ENCODE results near the gene GRM8. TPM values are rescaled to one million over a fixed set of nuclear protein-coding genes. Genes with fewer than 3 reads are reported as not detected.

Gene GRM8
- total and polyA plus RNA-seq, 9 of the 15 experiments (the other 6 are each of a cell fraction or from before 2014, with no cell fraction given) = 0.13 TPM; not detected in 7

DNA sequence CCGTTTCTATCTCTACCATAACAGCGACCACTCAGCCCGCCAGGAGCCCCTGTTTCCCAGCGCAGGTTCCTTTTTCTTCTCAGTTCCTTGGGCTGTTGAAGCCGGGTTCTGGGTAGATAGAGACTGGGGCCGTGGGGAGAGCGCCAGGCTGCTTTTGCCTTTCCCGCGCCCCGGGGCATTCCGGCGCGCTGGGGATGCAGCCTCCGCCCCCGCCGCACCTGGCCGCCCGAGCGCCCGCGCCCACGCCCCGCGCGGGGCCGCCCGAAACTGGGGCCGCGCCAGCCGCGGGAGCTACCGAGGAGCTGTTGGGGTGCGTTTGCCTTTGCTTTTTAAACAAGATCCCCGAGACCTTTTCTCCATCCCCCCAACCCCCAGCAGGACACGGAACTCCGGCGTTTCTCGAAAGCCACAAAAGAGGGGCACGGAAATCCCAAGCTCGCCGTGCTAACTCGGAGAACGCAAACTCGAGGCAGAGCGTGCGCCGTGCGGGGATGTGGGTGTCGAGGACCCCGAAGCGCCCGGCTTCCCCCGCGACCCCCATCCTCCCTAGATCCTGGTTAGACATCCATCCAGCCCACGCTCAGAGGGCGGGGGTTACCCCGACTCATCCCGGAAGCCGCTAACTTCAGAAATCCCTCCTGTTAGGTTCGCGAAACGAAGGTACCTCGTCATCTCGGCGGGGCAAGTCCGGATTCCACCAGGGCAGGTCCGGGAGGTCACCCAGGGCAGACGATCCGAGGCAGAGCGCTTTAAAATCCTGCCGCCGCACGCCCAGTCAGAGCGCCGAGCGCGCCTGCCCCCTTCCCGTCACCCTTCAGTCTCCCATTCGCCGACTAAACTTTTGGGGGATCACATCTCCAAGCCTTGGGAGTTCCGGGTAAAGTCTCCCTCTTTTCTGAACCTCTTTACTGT, 1.0 kb downstream of the GRM8 start (continued):
- TF ChIP-seq, protein P1, sequence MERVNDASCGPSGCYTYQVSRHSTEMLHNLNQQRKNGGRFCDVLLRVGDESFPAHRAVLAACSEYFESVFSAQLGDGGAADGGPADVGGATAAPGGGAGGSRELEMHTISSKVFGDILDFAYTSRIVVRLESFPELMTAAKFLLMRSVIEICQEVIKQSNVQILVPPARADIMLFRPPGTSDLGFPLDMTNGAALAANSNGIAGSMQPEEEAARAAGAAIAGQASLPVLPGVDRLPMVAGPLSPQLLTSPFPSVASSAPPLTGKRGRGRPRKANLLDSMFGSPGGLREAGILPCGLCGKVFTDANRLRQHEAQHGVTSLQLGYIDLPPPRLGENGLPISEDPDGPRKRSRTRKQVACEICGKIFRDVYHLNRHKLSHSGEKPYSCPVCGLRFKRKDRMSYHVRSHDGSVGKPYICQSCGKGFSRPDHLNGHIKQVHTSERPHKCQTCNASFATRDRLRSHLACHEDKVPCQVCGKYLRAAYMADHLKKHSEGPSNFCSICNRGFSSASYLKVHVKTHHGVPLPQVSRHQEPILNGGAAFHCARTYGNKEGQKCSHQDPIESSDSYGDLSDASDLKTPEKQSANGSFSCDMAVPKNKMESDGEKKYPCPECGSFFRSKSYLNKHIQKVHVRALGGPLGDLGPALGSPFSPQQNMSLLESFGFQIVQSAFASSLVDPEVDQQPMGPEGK (CRISPR knock-in tag; IDR thresholded peaks at IDR 0.05; ENCODE audit: borderline replicate concordance) = no peak
- TF ChIP-seq ZFX (CRISPR knock-in tag; IDR thresholded peaks at IDR 0.05) = no peak
- TF ChIP-seq NFIC (IDR thresholded peaks at IDR 0.05) = no peak

DNA sequence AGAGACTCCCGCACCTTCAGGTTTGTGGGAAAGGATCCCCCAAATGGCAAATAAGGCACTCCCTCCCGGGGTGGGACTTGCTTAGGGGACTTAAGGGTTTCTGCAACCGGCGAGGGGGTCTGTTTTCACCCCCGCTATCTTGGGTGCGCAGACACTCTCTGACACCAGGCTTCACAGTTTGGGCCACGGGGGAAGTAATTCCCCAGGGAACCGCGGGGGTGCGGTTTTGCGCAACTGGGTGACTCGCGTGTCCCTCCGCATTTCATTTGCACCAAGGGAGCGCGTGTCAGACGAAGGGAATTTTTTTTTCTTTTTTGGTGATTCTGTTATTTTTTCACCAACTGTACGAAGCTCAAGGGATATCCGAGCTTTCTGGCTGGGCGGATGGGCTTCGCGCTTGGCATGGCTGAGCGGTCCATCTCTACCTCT, 1.7 kb downstream of the GRM8 start:
- Histone ChIP-seq H3K27ac (ENCODE audit: extremely low read depth, low read depth, low read length) (no peak overlapping the region), H3K9ac (ENCODE audit: insufficient read depth in 1 of 2, low read depth in 2 of 2, low read length in 2 of 2) (no peak overlapping the region), H3K4me1 (replicated peaks in 1 of 2; ENCODE audit: control insufficient read depth in 2 of 2, insufficient read depth in 2 of 2, low read length in 2 of 2) (peaks cover 0 to 25% of the 10 kb centered on the region in 2 experiments; a peak in 3 of 5 replicates), H3K27me3 (ENCODE audit: control insufficient read depth in 2 of 2, insufficient read depth in 2 of 2, low read length in 2 of 2) (peaks cover 15 to 44% of the 10 kb centered on the region in 2 experiments; a peak in 4 of 5 replicates), H3K9me3 (replicated peaks; ENCODE audit: control insufficient read depth, insufficient read depth, low read depth, low read length) (no peaks in the 10 kb centered on the region), H3K4me2 (ENCODE audit: insufficient read depth, low read length) (no peak overlapping the region), H3K9me1 (ENCODE audit: control insufficient read depth, insufficient read depth, low read length) (no peaks in the 10 kb centered on the region), H3K4me3 (no peak overlapping the region), H3K79me2 (ENCODE audit: control insufficient read depth, insufficient read depth, low read length) (no peaks in the 10 kb centered on the region), H3K36me3 (ENCODE audit: control insufficient read depth, insufficient read depth, low read length) (no peaks in the 10 kb centered on the region), H2AFZ (ENCODE audit: low read depth, low read length) (no peak overlapping the region), H4K20me1 (replicated peaks; ENCODE audit: control insufficient read depth, insufficient read depth, low read length) (no peaks in the 10 kb centered on the region; the same call in 1 of the 2 replicates)
- ATAC-seq = no peak
- no peak for FAIRE-seq
- in situ Hi-C loops (cut with MboI) = no loop called here
- no TSS peak for BruUV-seq (replicated peaks)
- DNase-seq (ENCODE audit: extremely low read depth in 1 of 4, low spot score in 3 of 4) = no peak
- POLR2A ChIA-PET = no interaction called here
- CTCF ChIA-PET (ENCODE audit: low intra/inter-chr PET ratio) = no interaction called here
- intact Hi-C loops (cut with micrococcal nuclease) = loop anchor here (5.0 kb wide), 1 partner anchor 156 kb away; no protein-coding TSS in a partner anchor
- WGBS (ENCODE audit: insufficient coverage, low coverage, missing lambda C conversion rate) = 38% methylated on average over 23 of the region's 23 CpGs
- TF ChIP-seq ZBTB1 (CRISPR knock-in tag; IDR thresholded peaks at IDR 0.05; ENCODE audit: borderline replicate concordance, low read depth) = no peak
- TF ChIP-seq, protein P2, sequence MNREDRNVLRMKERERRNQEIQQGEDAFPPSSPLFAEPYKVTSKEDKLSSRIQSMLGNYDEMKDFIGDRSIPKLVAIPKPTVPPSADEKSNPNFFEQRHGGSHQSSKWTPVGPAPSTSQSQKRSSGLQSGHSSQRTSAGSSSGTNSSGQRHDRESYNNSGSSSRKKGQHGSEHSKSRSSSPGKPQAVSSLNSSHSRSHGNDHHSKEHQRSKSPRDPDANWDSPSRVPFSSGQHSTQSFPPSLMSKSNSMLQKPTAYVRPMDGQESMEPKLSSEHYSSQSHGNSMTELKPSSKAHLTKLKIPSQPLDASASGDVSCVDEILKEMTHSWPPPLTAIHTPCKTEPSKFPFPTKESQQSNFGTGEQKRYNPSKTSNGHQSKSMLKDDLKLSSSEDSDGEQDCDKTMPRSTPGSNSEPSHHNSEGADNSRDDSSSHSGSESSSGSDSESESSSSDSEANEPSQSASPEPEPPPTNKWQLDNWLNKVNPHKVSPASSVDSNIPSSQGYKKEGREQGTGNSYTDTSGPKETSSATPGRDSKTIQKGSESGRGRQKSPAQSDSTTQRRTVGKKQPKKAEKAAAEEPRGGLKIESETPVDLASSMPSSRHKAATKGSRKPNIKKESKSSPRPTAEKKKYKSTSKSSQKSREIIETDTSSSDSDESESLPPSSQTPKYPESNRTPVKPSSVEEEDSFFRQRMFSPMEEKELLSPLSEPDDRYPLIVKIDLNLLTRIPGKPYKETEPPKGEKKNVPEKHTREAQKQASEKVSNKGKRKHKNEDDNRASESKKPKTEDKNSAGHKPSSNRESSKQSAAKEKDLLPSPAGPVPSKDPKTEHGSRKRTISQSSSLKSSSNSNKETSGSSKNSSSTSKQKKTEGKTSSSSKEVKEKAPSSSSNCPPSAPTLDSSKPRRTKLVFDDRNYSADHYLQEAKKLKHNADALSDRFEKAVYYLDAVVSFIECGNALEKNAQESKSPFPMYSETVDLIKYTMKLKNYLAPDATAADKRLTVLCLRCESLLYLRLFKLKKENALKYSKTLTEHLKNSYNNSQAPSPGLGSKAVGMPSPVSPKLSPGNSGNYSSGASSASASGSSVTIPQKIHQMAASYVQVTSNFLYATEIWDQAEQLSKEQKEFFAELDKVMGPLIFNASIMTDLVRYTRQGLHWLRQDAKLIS (CRISPR knock-in tag; IDR thresholded peaks at IDR 0.05) = no peak
- TF ChIP-seq CAMTA2 (CRISPR knock-in tag; conservative IDR thresholded peaks at IDR 0.05) = no peak
- no peak for TF ChIP-seq THRAP3 (IDR thresholded peaks at IDR 0.05; ENCODE audit: borderline replicate concordance)
- TF ChIP-seq SRF (CRISPR knock-in tag; IDR thresholded peaks at IDR 0.05) = no peak
- TF ChIP-seq, protein P3, sequence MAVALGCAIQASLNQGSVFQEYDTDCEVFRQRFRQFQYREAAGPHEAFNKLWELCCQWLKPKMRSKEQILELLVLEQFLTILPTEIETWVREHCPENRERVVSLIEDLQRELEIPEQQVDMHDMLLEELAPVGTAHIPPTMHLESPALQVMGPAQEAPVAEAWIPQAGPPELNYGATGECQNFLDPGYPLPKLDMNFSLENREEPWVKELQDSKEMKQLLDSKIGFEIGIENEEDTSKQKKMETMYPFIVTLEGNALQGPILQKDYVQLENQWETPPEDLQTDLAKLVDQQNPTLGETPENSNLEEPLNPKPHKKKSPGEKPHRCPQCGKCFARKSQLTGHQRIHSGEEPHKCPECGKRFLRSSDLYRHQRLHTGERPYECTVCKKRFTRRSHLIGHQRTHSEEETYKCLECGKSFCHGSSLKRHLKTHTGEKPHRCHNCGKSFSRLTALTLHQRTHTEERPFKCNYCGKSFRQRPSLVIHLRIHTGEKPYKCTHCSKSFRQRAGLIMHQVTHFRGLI (CRISPR knock-in tag; IDR thresholded peaks at IDR 0.05) = no peak
- no peak for TF ChIP-seq SAFB (IDR thresholded peaks at IDR 0.05; ENCODE audit: borderline replicate concordance, low read depth, low read length)

Data from K562 (cell line).